KMS-11 (cell line): ENCODE measurements around the gene TMEM217.
A peak's percentile ranks its signal among the peaks of the same experiment; 100 is the strongest.

ENCODE experiments used
- H2AFZ ChIP-seq: fragments of 200-600 bp; sonication (generic); 2 replicates; pipeline ENCODE4 v1.6.1; 2016; ENCODE audit warnings: antibody characterized with exemption, mixed run types, low read depth
- H3K27ac ChIP-seq: fragments of 200-600 bp; sonication (generic); 2 replicates; pipeline ENCODE4 v1.6.1; 2016; ENCODE audit warnings: mild to moderate bottlenecking, mixed run types
- H3K27me3 ChIP-seq: fragments of 200-600 bp; sonication (generic); 2 replicates; pipeline ENCODE4 v1.6.1; 2017; ENCODE audit warnings: mild to moderate bottlenecking, low read depth, mixed run types, moderate library complexity; ENCODE audit not compliant: insufficient read depth
- H3K36me3 ChIP-seq: fragments of 200-600 bp; sonication (generic); 2 replicates; pipeline ENCODE4 v1.6.1; 2017; ENCODE audit warnings: mild to moderate bottlenecking, mixed run types; ENCODE audit not compliant: insufficient read depth
- H3K4me1 ChIP-seq: fragments of 200-600 bp; sonication (generic); 2 replicates; pipeline ENCODE4 v1.6.1; 2016; ENCODE audit warnings: mild to moderate bottlenecking, low read depth, mixed run types; ENCODE audit not compliant: poor library complexity, severe bottlenecking
- H3K4me2 ChIP-seq: fragments of 200-600 bp; sonication (generic); 2 replicates; pipeline ENCODE4 v1.7.0; 2016; ENCODE audit warnings: mild to moderate bottlenecking, mixed run types
- H3K4me3 ChIP-seq: fragments of 200-600 bp; sonication (generic); IDR thresholded peaks from 2 replicates; pipeline ENCODE4 v1.6.1; 2017; ENCODE audit warnings: low read depth, low read length, mixed read lengths; ENCODE audit not compliant: insufficient read depth
- H3K79me2 ChIP-seq: fragments of 200-600 bp; sonication (generic); 2 replicates; pipeline ENCODE4 v1.6.1; 2016; ENCODE audit warnings: low read depth, mixed run types; ENCODE audit not compliant: insufficient read depth
- H3K9ac ChIP-seq: fragments of 200-600 bp; sonication (generic); 2 replicates; pipeline ENCODE4 v1.6.1; 2016; ENCODE audit warnings: mild to moderate bottlenecking, mixed run types
- H4K20me1 ChIP-seq: fragments of 200-600 bp; sonication (generic); 2 replicates; pipeline ENCODE4 v1.6.1; 2016; ENCODE audit warnings: mild to moderate bottlenecking, mixed run types; ENCODE audit not compliant: insufficient read depth
- TF ChIP-seq, protein P1 (sequence below): fragments of 200-600 bp; sonication (generic); conservative IDR thresholded peaks from 2 replicates; pipeline ENCODE4 v1.6.1; 2017; ENCODE audit warnings: low read depth, mild to moderate bottlenecking, antibody characterized with exemption, low read length, moderate library complexity, mixed read lengths

The TMEM217 gene

DNA sequence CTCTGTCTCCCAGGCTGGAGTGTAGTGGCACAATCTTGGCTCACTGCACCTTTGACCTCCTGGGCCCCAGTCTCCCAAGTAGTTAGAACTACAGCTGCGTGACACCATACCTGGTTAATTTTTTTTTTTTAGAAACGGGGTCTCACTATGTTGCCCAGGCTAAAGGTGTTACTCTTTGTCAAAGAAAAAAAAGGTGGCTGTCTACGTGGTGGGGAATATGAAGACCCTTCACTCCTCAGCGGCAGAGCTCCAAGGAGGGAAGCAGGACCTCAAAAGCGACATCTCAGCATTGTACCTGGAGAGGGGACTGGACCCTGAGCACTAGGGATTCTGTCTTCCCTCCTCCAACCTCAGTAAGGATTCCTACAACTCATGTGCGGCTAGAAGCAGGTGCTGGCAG, 16.8 kb downstream of the TMEM217 start:
- H3K4me1 ChIP-seq, result peaks cover 13% of the 10 kb centered on the region

DNA sequence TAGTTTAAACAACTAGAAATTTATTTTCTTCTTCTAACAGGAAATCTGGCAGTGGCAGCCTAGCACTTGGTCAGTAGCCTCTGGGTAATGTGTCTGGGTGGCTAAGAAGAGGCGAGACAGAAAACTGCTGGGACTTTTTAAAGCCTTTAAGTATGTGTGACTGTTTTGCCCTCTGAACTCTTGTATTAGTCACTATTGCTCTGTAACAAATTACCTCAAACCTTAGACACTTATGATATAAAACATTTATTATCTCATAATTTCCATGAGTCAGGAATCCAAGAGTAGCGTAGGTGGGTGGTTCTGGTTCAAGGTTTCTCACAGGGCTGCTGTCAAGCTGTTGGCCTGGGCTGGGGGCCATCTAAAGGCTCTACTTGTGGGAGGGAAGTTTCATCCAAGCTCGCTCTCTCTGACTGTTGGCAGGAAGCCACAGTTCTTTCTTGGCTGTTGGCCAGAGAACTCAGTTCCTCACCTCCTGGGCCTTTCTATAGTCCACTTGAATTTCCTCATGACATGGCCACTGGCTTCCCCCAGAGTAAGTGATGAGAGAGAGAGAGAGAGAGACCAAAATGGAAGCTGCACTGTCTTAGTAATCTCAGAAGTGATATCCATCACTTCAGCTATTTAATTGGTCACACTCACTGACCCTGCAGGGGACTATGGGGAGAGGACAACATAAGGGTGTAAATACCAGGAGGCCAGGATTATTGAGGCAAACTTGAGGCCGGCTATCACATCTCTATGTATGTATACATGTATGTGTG, 17.8 kb downstream of the TMEM217 start:
- peak overlapping the region; percentile 18; the same call in 1 of the 2 replicates for H3K4me2 ChIP-seq
- H3K4me1 ChIP-seq, result peaks cover 13% of the 10 kb centered on the region
- no peak overlapping the region for H3K9ac ChIP-seq
- H4K20me1 ChIP-seq, result no peaks in the 10 kb centered on the region
- no peaks in the 10 kb centered on the region for H3K79me2 ChIP-seq
- H3K27me3 ChIP-seq, result no peaks in the 10 kb centered on the region
- H2AFZ ChIP-seq, result no peak overlapping the region
- TF ChIP-seq, protein P1, sequence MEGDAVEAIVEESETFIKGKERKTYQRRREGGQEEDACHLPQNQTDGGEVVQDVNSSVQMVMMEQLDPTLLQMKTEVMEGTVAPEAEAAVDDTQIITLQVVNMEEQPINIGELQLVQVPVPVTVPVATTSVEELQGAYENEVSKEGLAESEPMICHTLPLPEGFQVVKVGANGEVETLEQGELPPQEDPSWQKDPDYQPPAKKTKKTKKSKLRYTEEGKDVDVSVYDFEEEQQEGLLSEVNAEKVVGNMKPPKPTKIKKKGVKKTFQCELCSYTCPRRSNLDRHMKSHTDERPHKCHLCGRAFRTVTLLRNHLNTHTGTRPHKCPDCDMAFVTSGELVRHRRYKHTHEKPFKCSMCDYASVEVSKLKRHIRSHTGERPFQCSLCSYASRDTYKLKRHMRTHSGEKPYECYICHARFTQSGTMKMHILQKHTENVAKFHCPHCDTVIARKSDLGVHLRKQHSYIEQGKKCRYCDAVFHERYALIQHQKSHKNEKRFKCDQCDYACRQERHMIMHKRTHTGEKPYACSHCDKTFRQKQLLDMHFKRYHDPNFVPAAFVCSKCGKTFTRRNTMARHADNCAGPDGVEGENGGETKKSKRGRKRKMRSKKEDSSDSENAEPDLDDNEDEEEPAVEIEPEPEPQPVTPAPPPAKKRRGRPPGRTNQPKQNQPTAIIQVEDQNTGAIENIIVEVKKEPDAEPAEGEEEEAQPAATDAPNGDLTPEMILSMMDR, result no peak
- H3K27ac ChIP-seq, result no peak overlapping the region
- H3K36me3 ChIP-seq, result no peaks in the 10 kb centered on the region
- no peak overlapping the region for H3K4me3 ChIP-seq

More for the DNA sequence above, 16.8 kb downstream of the TMEM217 start:
- no peak overlapping the region for H3K4me2 ChIP-seq
- H2AFZ ChIP-seq, result no peak overlapping the region
- H3K4me3 ChIP-seq, result no peak overlapping the region
- H3K36me3 ChIP-seq, result no peaks in the 10 kb centered on the region
- no peak overlapping the region for H3K9ac ChIP-seq
- no peaks in the 10 kb centered on the region for H3K79me2 ChIP-seq
- no peaks in the 10 kb centered on the region for H3K27me3 ChIP-seq
- no peaks in the 10 kb centered on the region for H4K20me1 ChIP-seq
- no peak overlapping the region for H3K27ac ChIP-seq
- TF ChIP-seq, protein P1, result no peak

DNA sequence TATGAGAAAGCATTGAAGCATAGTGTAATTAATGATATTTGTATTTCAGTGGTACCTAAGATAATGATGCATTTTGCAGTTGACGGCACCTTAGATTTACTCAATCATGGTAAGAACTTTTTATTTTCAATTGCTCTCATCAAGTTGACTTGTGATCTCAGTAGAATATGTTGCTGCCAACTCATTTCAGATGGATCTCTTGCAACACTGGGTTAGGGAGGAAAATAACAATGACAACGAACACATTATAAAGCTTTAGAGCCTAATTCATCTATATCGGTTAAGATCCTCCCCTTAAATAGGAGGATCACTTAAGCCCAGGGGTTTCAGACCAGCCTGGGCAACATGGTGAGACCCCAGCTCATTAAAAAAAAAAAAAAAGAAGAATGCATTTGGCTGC, 18.4 kb downstream of the TMEM217 start:
- Histone ChIP-seq H3K27ac (no peak overlapping the region), H3K36me3 (no peaks in the 10 kb centered on the region), H4K20me1 (no peaks in the 10 kb centered on the region), H3K27me3 (no peaks in the 10 kb centered on the region), H3K4me1 (peaks cover 13% of the 10 kb centered on the region), H3K4me2 (0 out of 2 replicates have a peak overlapping the region, but pooled peaks have one; percentile 18), H3K79me2 (no peaks in the 10 kb centered on the region), H2AFZ (no peak overlapping the region), H3K9ac (no peak overlapping the region), H3K4me3 (no peak overlapping the region)
- TF ChIP-seq, protein P1, result no peak

DNA sequence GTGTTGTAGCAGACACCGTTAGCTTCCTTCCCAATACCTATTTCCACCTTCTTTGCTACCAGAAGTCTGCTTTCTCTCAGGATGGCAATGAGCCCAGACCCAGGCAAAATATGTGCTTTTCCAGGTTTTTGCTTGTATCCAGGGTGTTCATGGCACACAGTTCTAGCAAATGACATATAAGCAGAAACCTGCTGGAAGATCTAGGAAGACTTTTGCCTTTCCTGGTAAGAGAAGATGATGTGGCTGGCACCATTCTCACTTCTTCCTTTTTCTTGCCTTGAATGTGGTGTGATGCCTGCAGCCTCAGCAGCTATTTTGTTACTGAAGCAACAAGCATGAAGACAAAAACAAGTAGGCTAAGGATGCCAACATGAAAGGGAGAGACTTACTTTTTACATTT, 19.6 kb downstream of the TMEM217 start:
- H4K20me1 ChIP-seq, result no peaks in the 10 kb centered on the region
- no peak overlapping the region for H3K4me3 ChIP-seq
- no peaks in the 10 kb centered on the region for H3K36me3 ChIP-seq
- TF ChIP-seq, protein P1, result no peak
- no peaks in the 10 kb centered on the region for H3K79me2 ChIP-seq
- H3K27ac ChIP-seq, result no peak overlapping the region
- H3K4me1 ChIP-seq, result peaks cover 13% of the 10 kb centered on the region
- no peak overlapping the region for H3K9ac ChIP-seq
- no peak overlapping the region for H3K4me2 ChIP-seq
- H2AFZ ChIP-seq, result no peak overlapping the region
- H3K27me3 ChIP-seq, result no peaks in the 10 kb centered on the region
